DOHH2 (cell line): ENCODE data around the gene INPP4B.

Experiments used
- CTCF ChIP-seq: fragments of 200-600 bp; sonication (generic); IDR thresholded peaks from one replicate; pipeline ENCODE4 v1.5.1; 2014; ENCODE audit warnings: antibody characterized with exemption, mild to moderate bottlenecking, low read depth, low read length; ENCODE audit not compliant: poor library complexity, severe bottlenecking
- EZH2phosphoT487 ChIP-seq: fragments of 200-600 bp; sonication (generic); IDR thresholded peaks from 2 replicates; pipeline ENCODE4 v1.6.1; 2017; ENCODE audit warnings: borderline replicate concordance, mild to moderate bottlenecking, antibody characterized with exemption, low read length, moderate library complexity, mixed read lengths

- TF ChIP-seq CTCF (no peak), EZH2phosphoT487 (no peak)
Observed at GRCh38 chr4:142516686-142517526, 329.2 kb downstream of the INPP4B start.
